ENCODE results near the gene KLHL30.

KLHL30 gene

GRCh38 chr2:238097201-238097987 is 41.1 kb upstream of the KLHL30 start:
- Histone ChIP-seq H3K36me3 (ENCODE audit: control insufficient read depth, insufficient read depth, low read length) (peaks cover 3% of the 10 kb centered on the region; the same call in 1 of the 2 replicates), H3K4me1 (ENCODE audit: control insufficient read depth, insufficient read depth, low read length) (peaks cover 11% of the 10 kb centered on the region), H3K9me3 (ENCODE audit: control insufficient read depth, insufficient read depth, low read length) (no peaks in the 10 kb centered on the region), H3K27me3 (ENCODE audit: control insufficient read depth, insufficient read depth, low read length) (no peaks in the 10 kb centered on the region), H3K4me3 (ENCODE audit: low read length) (no peak overlapping the region), H3K27ac (ENCODE audit: low read length) (no peak overlapping the region)
- no peak for DNase-seq (ENCODE audit: low read depth, low spot score)
- no CpG with 5 or more reads among the region's 19 CpGs for WGBS (ENCODE audit: insufficient coverage, insufficient read length)

- WGBS (ENCODE audit: insufficient coverage, insufficient read length) = no CpG with 5 or more reads among the region's 37 CpGs
- no peak for DNase-seq (ENCODE audit: low read depth, low spot score)
- H3K4me1 ChIP-seq (ENCODE audit: control insufficient read depth, insufficient read depth, low read length) = peaks cover 11% of the 10 kb centered on the region
- peaks cover 2% of the 10 kb centered on the region; the same call in 1 of the 2 replicates for H3K36me3 ChIP-seq (ENCODE audit: control insufficient read depth, insufficient read depth, low read length)
- H3K4me3 ChIP-seq (ENCODE audit: low read length) = no peak overlapping the region
- no peaks in the 10 kb centered on the region for H3K9me3 ChIP-seq (ENCODE audit: control insufficient read depth, insufficient read depth, low read length)
- H3K27me3 ChIP-seq (ENCODE audit: control insufficient read depth, insufficient read depth, low read length) = no peaks in the 10 kb centered on the region
- H3K27ac ChIP-seq (ENCODE audit: low read length) = no peak overlapping the region
Measured at GRCh38 chr2:238097988-238098871, 40.2 kb upstream of the KLHL30 start.

GRCh38 chr2:238098901-238099713 is 39.4 kb upstream of the KLHL30 start:
- WGBS (ENCODE audit: insufficient coverage, insufficient read length) = no CpG with 5 or more reads among the region's 17 CpGs
- no peak overlapping the region for H3K27ac ChIP-seq (ENCODE audit: low read length)

GRCh38 chr2:238099714-238100048 is 38.8 kb upstream of the KLHL30 start:
- DNase-seq (ENCODE audit: low read depth, low spot score) = no peak
- Histone ChIP-seq H3K4me3 (ENCODE audit: low read length) (no peak overlapping the region), H3K9me3 (ENCODE audit: control insufficient read depth, insufficient read depth, low read length) (no peaks in the 10 kb centered on the region), H3K36me3 (ENCODE audit: control insufficient read depth, insufficient read depth, low read length) (peaks cover 2% of the 10 kb centered on the region; the same call in 1 of the 2 replicates), H3K27me3 (ENCODE audit: control insufficient read depth, insufficient read depth, low read length) (no peaks in the 10 kb centered on the region), H3K27ac (ENCODE audit: low read length) (no peak overlapping the region), H3K4me1 (ENCODE audit: control insufficient read depth, insufficient read depth, low read length) (peaks cover 11% of the 10 kb centered on the region)
- no CpG with 5 or more reads among the region's 10 CpGs for WGBS (ENCODE audit: insufficient coverage, insufficient read length)

More at GRCh38 chr2:238098901-238099713, 39.4 kb upstream of the KLHL30 start:
- Histone ChIP-seq H3K4me3 (ENCODE audit: low read length) (no peak overlapping the region), H3K36me3 (ENCODE audit: control insufficient read depth, insufficient read depth, low read length) (peaks cover 2% of the 10 kb centered on the region; the same call in 1 of the 2 replicates), H3K4me1 (ENCODE audit: control insufficient read depth, insufficient read depth, low read length) (peaks cover 11% of the 10 kb centered on the region), H3K9me3 (ENCODE audit: control insufficient read depth, insufficient read depth, low read length) (no peaks in the 10 kb centered on the region), H3K27me3 (ENCODE audit: control insufficient read depth, insufficient read depth, low read length) (no peaks in the 10 kb centered on the region)
- no peak for DNase-seq (ENCODE audit: low read depth, low spot score)

GRCh38 chr2:238100049-238100820 is 38.2 kb upstream of the KLHL30 start, which contains the start of gene ESPNL:
Gene ESPNL (plus strand): TSS chr2:238100340. CDS start chr2:238100420, 80 bp downstream.
- H3K36me3 ChIP-seq (ENCODE audit: control insufficient read depth, insufficient read depth, low read length) = peaks cover 2% of the 10 kb centered on the region; the same call in 1 of the 2 replicates
- H3K27ac ChIP-seq (ENCODE audit: low read length) = no peak within 1 kb of the TSS
- H3K4me3 ChIP-seq (ENCODE audit: low read length) = no peak within 1 kb of the TSS
- no peaks in the 10 kb centered on the region for H3K27me3 ChIP-seq (ENCODE audit: control insufficient read depth, insufficient read depth, low read length)
- H3K9me3 ChIP-seq (ENCODE audit: control insufficient read depth, insufficient read depth, low read length) = no peaks in the 10 kb centered on the region
- WGBS (ENCODE audit: insufficient coverage, insufficient read length) = no CpG with 5 or more reads among the region's 38 CpGs
- no peak for DNase-seq (ENCODE audit: low read depth, low spot score)
- H3K4me1 ChIP-seq (ENCODE audit: control insufficient read depth, insufficient read depth, low read length) = peaks cover 11% of the 10 kb centered on the region

GRCh38 chr2:238100821-238101771 is 37.4 kb upstream of the KLHL30 start:
- no peaks in the 10 kb centered on the region for H3K9me3 ChIP-seq (ENCODE audit: control insufficient read depth, insufficient read depth, low read length)
- peaks cover 2% of the 10 kb centered on the region; the same call in 1 of the 2 replicates for H3K36me3 ChIP-seq (ENCODE audit: control insufficient read depth, insufficient read depth, low read length)
- H3K4me3 ChIP-seq (ENCODE audit: low read length) = no peak overlapping the region
- DNase-seq (ENCODE audit: low read depth, low spot score) = no peak
- no peaks in the 10 kb centered on the region for H3K27me3 ChIP-seq (ENCODE audit: control insufficient read depth, insufficient read depth, low read length)
- peaks cover 12% of the 10 kb centered on the region for H3K4me1 ChIP-seq (ENCODE audit: control insufficient read depth, insufficient read depth, low read length)
- no peak overlapping the region for H3K27ac ChIP-seq (ENCODE audit: low read length)
- no CpG with 5 or more reads among the region's 28 CpGs for WGBS (ENCODE audit: insufficient coverage, insufficient read length)

GRCh38 chr2:238101891-238102841 is 36.3 kb upstream of the KLHL30 start:
- no CpG with 5 or more reads among the region's 30 CpGs for WGBS (ENCODE audit: insufficient coverage, insufficient read length)
- DNase-seq (ENCODE audit: low read depth, low spot score) = no peak
- Histone ChIP-seq H3K36me3 (ENCODE audit: control insufficient read depth, insufficient read depth, low read length) (peaks cover 2% of the 10 kb centered on the region; the same call in 1 of the 2 replicates), H3K9me3 (ENCODE audit: control insufficient read depth, insufficient read depth, low read length) (no peaks in the 10 kb centered on the region), H3K4me1 (ENCODE audit: control insufficient read depth, insufficient read depth, low read length) (peaks cover 7% of the 10 kb centered on the region), H3K27ac (ENCODE audit: low read length) (no peak overlapping the region), H3K4me3 (ENCODE audit: low read length) (no peak overlapping the region), H3K27me3 (ENCODE audit: control insufficient read depth, insufficient read depth, low read length) (no peaks in the 10 kb centered on the region)

GRCh38 chr2:238102865-238103264 is 35.6 kb upstream of the KLHL30 start:
- H3K36me3 ChIP-seq (ENCODE audit: control insufficient read depth, insufficient read depth, low read length) = peaks cover 2% of the 10 kb centered on the region; the same call in 1 of the 2 replicates
- H3K27me3 ChIP-seq (ENCODE audit: control insufficient read depth, insufficient read depth, low read length) = no peaks in the 10 kb centered on the region
- H3K4me1 ChIP-seq (ENCODE audit: control insufficient read depth, insufficient read depth, low read length) = peaks cover 6% of the 10 kb centered on the region
- DNase-seq (ENCODE audit: low read depth, low spot score) = no peak
- H3K4me3 ChIP-seq (ENCODE audit: low read length) = no peak overlapping the region
- WGBS (ENCODE audit: insufficient coverage, insufficient read length) = no CpG with 5 or more reads among the region's 10 CpGs
- H3K9me3 ChIP-seq (ENCODE audit: control insufficient read depth, insufficient read depth, low read length) = no peaks in the 10 kb centered on the region
- H3K27ac ChIP-seq (ENCODE audit: low read length) = no peak overlapping the region

All from iPS DF 6.9 (cell line).